ENCODE measurements around the gene KCNN1.
"Not testable (repeated sequence)": the region's sequence is repeated elsewhere in the genome, so short reads cannot be mapped to it uniquely, and the experiment has no call there.

Gene KCNN1

GRCh38 chr19:18001777-18002345 is 35.0 kb downstream of the KCNN1 start:
- FAIRE-seq: no peak

DNA sequence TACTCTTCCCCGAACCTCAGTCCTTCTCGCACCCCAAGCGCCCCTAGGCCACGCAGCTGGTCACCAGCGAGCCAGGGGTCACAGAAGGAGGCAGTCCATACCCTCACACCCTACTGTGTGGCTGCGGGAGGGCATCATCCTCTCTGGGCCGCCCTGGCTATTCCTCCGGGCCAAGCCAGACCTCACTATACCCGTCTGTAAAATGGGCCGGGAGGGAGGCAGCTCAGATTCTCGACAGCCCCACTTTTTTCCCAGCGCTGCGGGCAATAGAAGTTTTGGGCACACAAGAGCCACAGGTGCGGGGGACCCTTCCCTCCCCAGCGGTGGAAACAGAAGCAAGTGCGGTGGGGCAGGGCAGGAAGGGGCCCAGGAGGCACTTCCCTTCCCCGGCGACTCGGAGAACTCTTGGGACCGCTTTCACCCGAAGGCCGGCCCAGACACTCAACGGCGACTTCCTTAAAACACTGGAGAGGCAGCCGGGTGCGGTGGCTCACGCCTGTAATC is 35.5 kb downstream of the KCNN1 start:
- no peak for FAIRE-seq

- not testable (repeated sequence) for FAIRE-seq
These were observed 38.8 kb downstream of the KCNN1 start for GRCh38 chr19:18005750-18006149.

GRCh38 chr19:18007044-18007916 is 40.4 kb downstream of the KCNN1 start:
- no peak for FAIRE-seq

DNA sequence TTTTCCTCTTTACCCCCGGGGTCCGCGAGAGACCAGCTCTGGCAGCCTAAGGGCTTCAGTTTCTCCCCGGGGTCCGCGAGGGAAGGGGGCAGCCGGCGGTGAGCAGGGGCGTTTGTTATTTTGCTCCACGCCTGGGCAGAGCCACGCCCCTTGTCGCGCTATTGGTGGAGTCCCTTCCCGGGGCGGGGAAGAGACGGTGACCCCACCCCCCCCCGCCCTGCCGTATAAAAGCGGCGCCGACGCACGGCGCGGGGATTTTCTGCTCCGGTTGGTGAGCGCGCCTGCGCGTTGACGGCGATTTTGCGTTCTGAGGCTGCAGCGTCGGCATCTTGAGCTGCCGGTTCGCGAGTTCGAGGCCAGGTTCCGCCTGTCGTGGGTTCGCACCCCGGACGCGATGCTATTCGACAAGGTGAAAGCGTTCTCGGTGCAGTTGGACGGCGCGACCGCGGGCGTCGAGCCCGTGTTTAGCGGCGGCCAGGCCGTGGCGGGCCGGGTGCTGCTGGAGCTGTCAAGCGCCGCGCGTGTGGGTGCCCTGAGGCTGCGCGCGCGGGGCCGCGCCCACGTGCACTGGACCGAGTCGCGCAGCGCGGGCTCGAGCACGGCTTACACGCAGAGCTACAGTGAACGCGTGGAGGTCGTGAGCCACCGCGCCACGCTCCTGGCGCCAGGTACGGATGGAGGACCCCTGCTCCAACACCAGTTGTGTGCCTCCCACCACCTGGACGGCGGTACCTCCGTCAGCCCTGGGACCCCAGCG is 41.2 kb downstream of the KCNN1 start, which contains the start of gene ARRDC2:
Gene ARRDC2, plus strand, starts transcription at position 254 of the 757 bp plus-strand sequence. Its CDS starts 141 bp downstream, at position 395.
- FAIRE-seq: no peak

GRCh38 chr19:18008814-18009213 is 41.9 kb downstream of the KCNN1 start:
- FAIRE-seq: no peak

- no peak for FAIRE-seq
These were observed 42.6 kb downstream of the KCNN1 start for GRCh38 chr19:18009412-18010066.

DNA sequence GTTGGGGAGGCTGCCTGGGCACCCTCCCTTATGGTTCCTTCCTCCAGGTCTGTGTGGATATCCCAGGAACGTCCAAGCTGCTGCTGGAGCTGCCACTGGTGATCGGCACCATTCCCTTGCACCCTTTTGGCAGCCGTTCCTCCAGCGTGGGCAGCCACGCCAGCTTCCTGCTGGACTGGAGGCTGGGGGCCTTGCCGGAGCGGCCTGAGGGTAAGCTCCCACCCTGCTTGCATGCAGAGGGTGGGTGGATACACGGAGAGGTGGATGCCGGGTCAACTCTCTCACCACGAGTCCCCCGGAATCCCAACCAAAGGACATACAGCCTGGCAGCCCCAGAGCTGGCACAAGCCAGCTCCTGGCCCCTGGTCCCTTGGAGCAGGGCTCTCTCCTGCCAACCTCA is 43.2 kb downstream of the KCNN1 start:
- FAIRE-seq: no peak

DNA sequence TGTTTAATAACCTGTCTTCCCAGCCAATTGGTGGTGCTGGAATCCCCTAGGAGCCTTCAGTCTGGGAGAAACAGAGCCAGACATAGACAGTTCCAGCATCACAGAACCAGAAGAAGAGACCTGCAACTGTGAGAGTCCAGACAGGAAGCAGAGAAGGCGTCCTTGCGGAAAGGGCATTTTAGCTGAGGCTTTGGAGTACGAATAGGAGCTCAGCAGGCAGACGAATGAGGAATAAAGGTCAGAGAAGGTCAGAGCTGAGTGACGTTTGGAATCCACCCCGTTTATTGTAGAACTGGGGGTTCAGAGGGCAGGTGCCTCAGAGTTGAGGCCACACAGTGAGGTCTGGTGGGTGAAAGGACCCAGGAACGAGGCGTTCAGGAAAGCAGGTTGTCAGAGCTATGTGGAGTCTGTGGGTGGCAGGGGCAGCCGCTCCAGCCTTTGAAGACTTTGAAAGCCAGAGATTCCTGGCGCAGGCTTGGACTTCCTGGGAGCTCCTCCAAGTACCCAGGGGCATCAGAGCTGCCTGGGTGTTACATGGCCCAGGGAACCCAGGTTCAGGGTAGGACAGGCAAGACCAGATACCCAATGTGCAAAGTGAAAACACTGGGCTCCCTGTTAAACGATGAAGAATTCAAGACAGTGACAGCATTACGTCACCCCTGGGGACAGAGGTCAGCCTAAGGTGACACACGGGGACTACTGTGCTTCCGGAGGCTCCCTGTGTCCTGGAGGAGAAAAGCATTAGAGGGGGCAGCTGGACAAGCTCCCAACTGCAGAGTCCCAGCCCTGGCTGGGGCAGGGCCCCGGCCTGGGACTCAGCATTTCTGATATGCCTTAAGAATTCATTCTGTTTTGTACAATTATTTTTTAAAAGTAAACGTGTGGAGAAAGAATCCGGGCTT is 46.6 kb downstream of the KCNN1 start:
- no peak for FAIRE-seq

DNA sequence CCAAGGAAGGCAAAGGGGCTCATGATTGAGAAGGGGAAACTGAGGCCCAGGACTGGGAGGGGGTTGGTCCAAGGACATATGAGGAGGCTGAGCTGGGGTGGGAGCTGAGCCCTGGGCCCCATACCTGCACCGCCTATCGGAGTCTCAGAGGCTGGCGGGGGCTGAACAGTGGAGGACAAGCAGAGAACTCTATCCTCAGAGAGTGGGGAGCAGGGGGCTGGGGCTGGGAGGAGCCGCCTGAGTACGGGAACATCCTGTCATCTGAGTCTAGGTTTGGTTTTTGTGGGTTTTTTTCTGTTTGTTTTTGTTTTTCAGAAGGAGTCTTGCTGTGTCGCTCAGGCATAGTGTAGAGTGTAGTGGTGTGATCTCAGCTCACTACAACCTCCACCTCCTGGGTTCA is 47.3 kb downstream of the KCNN1 start:
- no peak for FAIRE-seq

DNA sequence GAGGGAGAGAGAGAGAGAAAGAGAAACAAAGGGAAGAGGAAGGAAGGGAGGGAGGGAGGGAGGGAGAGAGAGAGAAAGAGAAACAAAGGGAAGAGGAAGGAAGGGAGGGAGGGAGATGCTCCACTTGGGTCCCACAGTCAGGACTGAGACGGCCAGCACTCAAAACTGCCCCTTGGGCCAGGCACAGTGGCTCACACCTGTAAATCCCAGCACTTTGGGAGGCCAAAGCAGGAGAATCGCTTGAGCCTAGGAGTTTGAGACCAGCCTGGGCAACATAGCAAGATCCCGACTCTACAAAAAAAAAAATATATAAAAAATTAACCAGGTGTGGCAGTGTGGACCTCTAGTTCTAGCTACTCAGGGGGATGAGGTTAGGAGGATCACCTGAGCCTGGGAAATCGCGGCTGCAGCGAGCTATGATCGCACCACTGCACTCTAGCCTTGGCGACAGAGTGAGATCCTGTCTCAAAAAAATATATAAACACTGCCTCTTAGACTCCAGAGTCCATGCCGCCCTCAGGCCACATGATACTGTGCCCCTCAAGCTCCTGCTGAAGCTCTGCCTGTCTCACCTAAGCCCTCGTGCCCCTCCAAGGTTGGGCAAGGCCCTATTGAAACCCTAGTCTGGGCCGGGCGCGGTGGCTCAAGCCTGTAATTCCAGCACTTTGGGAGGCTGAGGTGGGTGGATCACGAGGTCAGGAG is 49.5 kb downstream of the KCNN1 start:
- FAIRE-seq: no peak

DNA sequence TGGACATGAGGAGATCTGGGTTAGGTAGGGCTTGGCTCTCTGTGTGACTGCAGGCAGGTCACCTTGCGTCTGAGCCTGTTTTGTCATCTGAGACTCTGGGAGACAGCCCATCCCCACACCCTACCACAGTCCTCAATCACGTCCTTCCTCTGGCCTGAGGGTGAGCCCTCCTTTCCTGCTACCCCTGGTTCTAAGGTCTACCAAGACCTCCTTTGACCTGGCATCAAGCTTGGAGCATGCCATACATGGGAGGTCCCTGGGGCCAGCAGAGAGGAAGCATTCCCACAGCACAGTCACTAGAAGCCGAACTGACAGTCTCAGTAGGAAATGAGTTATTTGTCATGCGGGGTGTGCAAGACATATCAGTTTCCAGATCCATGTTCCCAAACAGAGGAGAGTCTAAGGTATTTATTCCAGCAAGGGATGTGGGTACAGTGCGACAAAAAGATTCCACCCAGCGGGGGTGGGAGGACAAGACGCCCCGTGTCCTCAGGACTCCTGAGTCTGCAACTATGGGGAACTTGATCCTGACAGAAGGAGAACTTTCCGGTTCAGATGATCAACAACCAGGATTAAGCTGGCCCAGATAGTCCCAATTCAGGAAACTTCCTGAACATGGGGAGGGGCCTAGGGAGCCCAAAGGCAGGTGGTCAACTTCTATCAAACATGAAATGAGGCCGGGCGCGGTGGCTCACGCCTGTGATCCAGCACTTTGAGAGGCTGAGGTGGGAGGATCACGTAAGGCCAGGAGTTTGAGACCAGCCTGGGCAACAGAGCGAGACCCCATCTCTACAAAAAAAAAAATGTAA is 50.6 kb downstream of the KCNN1 start:
- FAIRE-seq: no peak

- FAIRE-seq: no peak
These were observed 53.5 kb downstream of the KCNN1 start for GRCh38 chr19:18020212-18021085.

DNA sequence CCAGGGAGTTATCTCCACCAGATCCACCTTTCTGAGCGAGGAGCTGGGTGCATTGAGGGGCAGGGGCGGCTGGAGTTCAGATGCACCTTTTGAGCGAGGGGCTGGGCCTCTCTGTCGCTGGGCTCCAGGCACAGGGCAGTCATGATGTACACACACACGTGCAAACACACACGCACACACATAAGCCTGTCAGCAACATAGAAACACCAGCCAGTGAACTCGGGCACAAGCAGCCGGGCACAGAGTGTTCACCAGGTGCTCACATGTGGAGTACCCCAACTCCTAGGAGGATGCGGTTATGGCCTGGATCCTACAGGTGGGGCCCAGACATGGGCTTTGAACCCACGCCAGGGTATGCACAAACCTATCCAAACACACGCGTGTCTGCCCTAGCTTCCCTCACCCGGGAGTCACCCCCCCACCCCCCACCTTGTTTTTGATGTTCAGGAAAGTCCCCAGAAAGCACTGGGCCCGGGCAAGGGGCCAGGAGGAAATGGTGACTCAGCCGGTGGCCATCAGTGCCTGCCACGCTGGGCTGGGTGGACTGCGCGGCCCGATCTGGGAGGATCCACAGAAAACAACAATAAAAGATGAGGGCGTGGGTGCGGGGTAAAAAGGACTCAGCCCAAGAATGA is 54.3 kb downstream of the KCNN1 start:
- FAIRE-seq: no peak

GRCh38 chr19:18023622-18024251 is 56.8 kb downstream of the KCNN1 start:
- no peak for FAIRE-seq

- no peak for FAIRE-seq
These were observed 60.2 kb downstream of the KCNN1 start for GRCh38 chr19:18027151-18027550.

GRCh38 chr19:18029617-18030338 is 62.9 kb downstream of the KCNN1 start:
- no peak for FAIRE-seq

Data from colon (tissue), 2 donors.